PC-9 (cell line): Measurements from ENCODE around the gene SSBP4. TPM values are rescaled to one million over a fixed set of nuclear protein-coding genes. Genes with fewer than 3 reads are reported as not detected.

Experiments
- BruUV-seq: library from RNA; stranded (reverse); fragments of 400-500 nt; replicated peaks from 2 replicates; lab custom pipeline; 2021; lab: Mats Ljungman, UMichigan
- CTCF ChIA-PET: fragments of 300-600 bp; sonication (Branson Sonifier 250); formaldehyde crosslinking; loops from one replicate; lab custom pipeline; 2022; ENCODE audit warnings: antibody characterized with exemption; lab: Charles Lee
- POLR2A ChIA-PET: fragments of 300-600 bp; sonication (Branson Sonifier 250); formaldehyde crosslinking; loops from one replicate; lab custom pipeline; 2022; ENCODE audit warnings: antibody characterized with exemption; ENCODE audit not compliant: unreplicated experiment; lab: Charles Lee
- DNase-seq, 2 experiments: peaks; one replicate each; pipeline versions ENCODE4 v3.0.0 to v3.0.0-alpha.2; 2015 to 2022; ENCODE audit warnings: mixed read lengths in 1 of 2
- H2AFZ ChIP-seq: fragments of 200-600 bp; sonication (generic); 2 replicates; pipeline ENCODE4 v1.8.1; 2017; ENCODE audit warnings: antibody characterized with exemption
- H3F3A ChIP-seq: fragments of 200-600 bp; sonication (generic); 2 replicates; pipeline ENCODE4 v1.8.1; 2017; ENCODE audit warnings: antibody characterized with exemption, mild to moderate bottlenecking, low read depth; ENCODE audit not compliant: insufficient read depth
- H3K27ac ChIP-seq: fragments of 200-600 bp; sonication (generic); 2 replicates; pipeline ENCODE4 v1.6.1; 2016; ENCODE audit warnings: mixed run types
- H3K27me3 ChIP-seq: fragments of 200-600 bp; sonication (generic); 2 replicates; pipeline ENCODE4 v1.6.1; 2016; ENCODE audit warnings: low read depth, mixed run types; ENCODE audit not compliant: insufficient read depth
- H3K36me3 ChIP-seq: fragments of 200-600 bp; sonication (generic); 2 replicates; pipeline ENCODE4 v1.6.1; 2016; ENCODE audit warnings: low read depth, mixed run types
- H3K4me1 ChIP-seq: fragments of 200-600 bp; sonication (generic); replicated peaks from 2 replicates; pipeline ENCODE4 v1.6.1; 2016; ENCODE audit warnings: mixed run types; ENCODE audit not compliant: insufficient read depth
- H3K4me2 ChIP-seq: fragments of 200-600 bp; sonication (generic); 2 replicates; pipeline ENCODE4 v1.6.1; 2017; ENCODE audit warnings: mixed run types
- H3K4me3 ChIP-seq: fragments of 200-600 bp; sonication (generic); 2 replicates; pipeline ENCODE4 v1.6.1; 2016; ENCODE audit warnings: mixed run types
- H3K79me2 ChIP-seq: fragments of 200-600 bp; sonication (generic); 2 replicates; pipeline ENCODE4 v1.6.1; 2017; ENCODE audit warnings: low read depth, mixed run types
- H3K9me2 ChIP-seq: fragments of 200-600 bp; sonication (generic); 2 replicates; pipeline ENCODE4 v1.8.1; 2017; ENCODE audit warnings: mild to moderate bottlenecking; ENCODE audit not compliant: insufficient read depth
- H3K9me3 ChIP-seq: fragments of 200-600 bp; sonication (generic); 2 replicates; pipeline ENCODE4 v1.8.1; 2016; ENCODE audit warnings: low read depth; ENCODE audit not compliant: insufficient read depth
- H4K20me1 ChIP-seq: fragments of 200-600 bp; sonication (generic); 2 replicates; pipeline ENCODE4 v1.8.1; 2017; ENCODE audit not compliant: insufficient read depth
- EZH2 ChIP-seq: fragments of 200-600 bp; sonication (generic); IDR thresholded peaks from 2 replicates; pipeline ENCODE4 v1.8.0; 2017; ENCODE audit warnings: antibody characterized with exemption, low read depth
- intact Hi-C: fragments of 100-400 bp; cut with micrococcal nuclease; formaldehyde crosslinking; loops from one replicate; pipeline ENCODE4 v1.10.0; 2022; ENCODE audit not compliant: unreplicated experiment
- total RNA-seq: library from RNA; stranded (reverse); gene quantifications from 2 replicates; pipeline ENCODE4 v1.2.3, GENCODE V29; 2021
- TF ChIP-seq, protein P1 (sequence below): fragments of 200-600 bp; sonication (generic); conservative IDR thresholded peaks from 2 replicates; pipeline ENCODE4 v1.6.1; 2017; ENCODE audit warnings: mixed run types, antibody characterized with exemption, mild to moderate bottlenecking, moderate library complexity

SSBP4 gene
- total RNA-seq, 1 experiment from 2014 or later: 56.6 TPM

DNA sequence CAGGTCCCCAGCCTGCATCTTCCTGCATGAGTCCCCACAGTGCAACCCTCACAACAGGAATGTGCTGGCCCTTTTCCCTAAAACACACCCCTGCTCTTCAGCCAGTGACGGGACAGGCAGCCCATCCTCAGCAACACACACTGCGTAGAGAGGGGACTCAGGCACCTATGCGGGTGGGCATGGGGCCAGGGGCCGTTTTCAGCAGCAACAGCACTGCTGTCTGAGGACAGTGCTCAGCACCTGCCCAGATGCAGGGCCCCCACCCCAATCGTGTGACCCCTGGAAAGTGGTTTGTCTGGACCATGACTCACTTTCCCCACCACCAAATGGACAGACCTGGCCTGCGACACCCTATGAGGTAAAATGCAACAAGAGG, 46.8 kb downstream of the SSBP4 start:
- no peak overlapping the region for H3K4me3 ChIP-seq
- H3K4me1 ChIP-seq: peaks cover 13% of the 10 kb centered on the region
- H3K79me2 ChIP-seq: no peaks in the 10 kb centered on the region
- no peak overlapping the region for H3K4me2 ChIP-seq
- TF ChIP-seq EZH2: no peak
- TF ChIP-seq, protein P1, sequence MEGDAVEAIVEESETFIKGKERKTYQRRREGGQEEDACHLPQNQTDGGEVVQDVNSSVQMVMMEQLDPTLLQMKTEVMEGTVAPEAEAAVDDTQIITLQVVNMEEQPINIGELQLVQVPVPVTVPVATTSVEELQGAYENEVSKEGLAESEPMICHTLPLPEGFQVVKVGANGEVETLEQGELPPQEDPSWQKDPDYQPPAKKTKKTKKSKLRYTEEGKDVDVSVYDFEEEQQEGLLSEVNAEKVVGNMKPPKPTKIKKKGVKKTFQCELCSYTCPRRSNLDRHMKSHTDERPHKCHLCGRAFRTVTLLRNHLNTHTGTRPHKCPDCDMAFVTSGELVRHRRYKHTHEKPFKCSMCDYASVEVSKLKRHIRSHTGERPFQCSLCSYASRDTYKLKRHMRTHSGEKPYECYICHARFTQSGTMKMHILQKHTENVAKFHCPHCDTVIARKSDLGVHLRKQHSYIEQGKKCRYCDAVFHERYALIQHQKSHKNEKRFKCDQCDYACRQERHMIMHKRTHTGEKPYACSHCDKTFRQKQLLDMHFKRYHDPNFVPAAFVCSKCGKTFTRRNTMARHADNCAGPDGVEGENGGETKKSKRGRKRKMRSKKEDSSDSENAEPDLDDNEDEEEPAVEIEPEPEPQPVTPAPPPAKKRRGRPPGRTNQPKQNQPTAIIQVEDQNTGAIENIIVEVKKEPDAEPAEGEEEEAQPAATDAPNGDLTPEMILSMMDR: no peak
- no peaks in the 10 kb centered on the region for H3K9me2 ChIP-seq
- BruUV-seq: no TSS peak
- H3F3A ChIP-seq: peaks cover 23% of the 10 kb centered on the region
- H3K27me3 ChIP-seq: no peaks in the 10 kb centered on the region
- CTCF ChIA-PET: no interaction called here
- no peak for DNase-seq
- H3K36me3 ChIP-seq: peaks cover 15% of the 10 kb centered on the region
- H4K20me1 ChIP-seq: peaks cover 39% of the 10 kb centered on the region
- H2AFZ ChIP-seq: no peak overlapping the region
- no peaks in the 10 kb centered on the region for H3K9me3 ChIP-seq
- no peak overlapping the region for H3K27ac ChIP-seq
- POLR2A ChIA-PET: no interaction called here
- intact Hi-C loops: loop anchor here (5.0 to 10.0 kb wide), 3 partner anchors 56 to 379 kb away; partner anchors contain the start of gene ELL

DNA sequence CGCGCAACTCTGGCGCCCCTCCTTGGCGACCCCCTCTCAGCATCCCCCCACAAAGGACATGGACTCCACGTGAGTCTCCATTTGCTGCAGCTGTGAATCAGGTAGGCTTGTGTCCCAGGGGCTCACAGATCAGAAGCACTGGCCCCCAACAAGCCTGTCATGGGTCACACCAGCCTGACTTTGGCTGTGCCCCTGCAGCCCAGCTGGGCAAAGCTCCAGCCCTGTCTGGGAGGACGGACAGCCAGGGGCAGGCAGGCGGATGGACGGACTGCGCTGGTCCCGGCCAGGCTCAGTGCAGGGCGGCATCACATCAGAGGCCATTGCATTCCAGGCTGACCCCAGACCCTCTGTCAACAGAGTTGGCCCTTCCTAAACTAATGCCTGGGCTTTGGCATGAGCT, 47.2 kb downstream of the SSBP4 start:
- Histone ChIP-seq H3F3A (peaks cover 27% of the 10 kb centered on the region), H3K9me2 (no peaks in the 10 kb centered on the region), H3K27ac (no peak overlapping the region), H3K4me3 (no peak overlapping the region), H3K4me2 (no peak overlapping the region), H3K4me1 (peaks cover 9% of the 10 kb centered on the region), H2AFZ (no peak overlapping the region), H4K20me1 (peaks cover 38% of the 10 kb centered on the region), H3K9me3 (no peaks in the 10 kb centered on the region), H3K36me3 (peaks cover 11% of the 10 kb centered on the region; the same call in 1 of the 2 replicates), H3K27me3 (no peaks in the 10 kb centered on the region), H3K79me2 (no peaks in the 10 kb centered on the region)
- no peak for TF ChIP-seq EZH2
- TF ChIP-seq, protein P1: no peak
- DNase-seq: no peak
- BruUV-seq: no TSS peak
- ChIA-PET CTCF (no interaction called here), POLR2A (no interaction called here)
- intact Hi-C loops: loop anchor here (5.0 to 10.0 kb wide), 3 partner anchors 56 to 378 kb away; partner anchors contain the start of gene ELL

DNA sequence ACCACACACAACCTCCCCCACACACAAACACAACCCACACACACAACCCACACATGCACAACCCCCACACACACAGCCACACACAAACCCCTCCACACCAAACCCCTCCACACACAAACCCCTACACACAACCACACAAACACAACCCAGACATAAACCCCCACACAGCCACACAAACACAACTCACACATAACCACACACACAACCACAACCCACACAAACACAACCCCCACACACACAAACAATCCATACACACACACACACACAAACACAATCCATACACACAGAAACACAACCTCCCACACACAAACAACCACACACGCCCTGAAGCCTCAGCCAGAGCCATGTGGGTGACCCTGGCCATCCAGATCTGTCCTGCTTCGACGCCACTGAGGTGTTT, 48.8 kb downstream of the SSBP4 start:
- Histone ChIP-seq H2AFZ (no peak overlapping the region), H3K4me2 (no peak overlapping the region), H3F3A (peaks cover 21% of the 10 kb centered on the region), H3K79me2 (no peaks in the 10 kb centered on the region), H3K9me2 (no peaks in the 10 kb centered on the region), H3K27ac (0 out of 2 replicates have a peak overlapping the region, but pooled peaks have one; percentile 1), H3K36me3 (0 out of 2 replicates have a peak, but pooled peaks cover 7% of the 10 kb centered on the region), H3K4me3 (no peak overlapping the region), H3K9me3 (no peaks in the 10 kb centered on the region), H4K20me1 (peaks cover 36% of the 10 kb centered on the region), H3K27me3 (no peaks in the 10 kb centered on the region), H3K4me1 (0 out of 2 replicates have a peak, but pooled peaks cover 5% of the 10 kb centered on the region)
- intact Hi-C loops: loop anchor here (5.0 to 10.0 kb wide), 3 partner anchors 54 to 377 kb away; partner anchors contain the start of gene ELL
- TF ChIP-seq, protein P1: no peak
- no peak for TF ChIP-seq EZH2
- ChIA-PET CTCF (no interaction called here), POLR2A (interaction anchor here (0.6 kb wide), 1 partner anchor 28 kb away, joined by 4 read pairs; no protein-coding TSS in a partner anchor)
- no TSS peak for BruUV-seq
- DNase-seq: no peak
